HepG2 (cell line): ENCODE data around the gene MED22. TPM values are rescaled to one million over a fixed set of nuclear protein-coding genes. Genes with fewer than 3 reads are reported as not detected.
A peak's percentile ranks its signal among the peaks of the same experiment; 100 is the strongest.

ENCODE experiments used
- ETV5 ChIP-seq: IDR thresholded peaks from 2 replicates; pipeline ENCODE4 v1.6.1; 2018; ENCODE audit warnings: missing biosample characterization, missing genetic modification reagents, inconsistent platforms, borderline replicate concordance
- FIP1L1 ChIP-seq: fragments of 200-400 bp; formaldehyde crosslinking; IDR thresholded peaks from 2 replicates; pipeline ENCODE4 v1.6.1; 2018; ENCODE audit warnings: low read depth, mild to moderate bottlenecking, low read length, moderate library complexity, borderline replicate concordance; ENCODE audit not compliant: insufficient read depth
- HIVEP1 ChIP-seq: sonication (generic); formaldehyde crosslinking; IDR thresholded peaks from 2 replicates; pipeline ENCODE4 v1.4.0; 2020; ENCODE audit warnings: mild to moderate bottlenecking, missing genetic modification reagents
- PPARG ChIP-seq: conservative IDR thresholded peaks from 2 replicates; pipeline ENCODE4 v1.6.1; 2016; ENCODE audit warnings: missing biosample characterization, missing genetic modification reagents
- RARG ChIP-seq: sonication (generic); formaldehyde crosslinking; IDR thresholded peaks from 2 replicates; pipeline ENCODE4 v1.4.0; 2020; ENCODE audit warnings: low read depth, mild to moderate bottlenecking, missing genetic modification reagents
- RNF2 ChIP-seq: fragments of 450-650 bp; conservative IDR thresholded peaks from 2 replicates; pipeline ENCODE4 v1.6.1; 2016; ENCODE audit warnings: low read depth
- TBL1XR1 ChIP-seq: fragments of 150-350 bp; IDR thresholded peaks from 2 replicates; pipeline ENCODE4 v1.6.1; 2014; ENCODE audit warnings: borderline replicate concordance, low read length; ENCODE audit not compliant: partially characterized antibody
- ZFP90 ChIP-seq: sonication (generic); formaldehyde crosslinking; IDR thresholded peaks from 2 replicates; pipeline ENCODE4 v1.8.0; 2022; ENCODE audit warnings: missing genetic modification reagents, mild to moderate bottlenecking, inconsistent platforms, borderline replicate concordance
- ZNF12 ChIP-seq: sonication (generic); formaldehyde crosslinking; IDR thresholded peaks from 2 replicates; pipeline ENCODE4 v1.5.0; 2020; ENCODE audit warnings: missing genetic modification reagents
- ZNF224 ChIP-seq: sonication (generic); formaldehyde crosslinking; IDR thresholded peaks from 2 replicates; pipeline ENCODE4 v1.5.0; 2020; ENCODE audit warnings: mild to moderate bottlenecking, missing genetic modification reagents
- ZNF547 ChIP-seq: sonication (generic); formaldehyde crosslinking; IDR thresholded peaks from 2 replicates; pipeline ENCODE4 v1.5.1; 2020; ENCODE audit warnings: mild to moderate bottlenecking, missing genetic modification reagents
- ZNF563 ChIP-seq: sonication (generic); formaldehyde crosslinking; IDR thresholded peaks from 2 replicates; pipeline ENCODE4 v1.8.0; 2022; ENCODE audit warnings: mild to moderate bottlenecking, moderate library complexity, missing genetic modification reagents
- ZNF720 ChIP-seq: sonication (generic); formaldehyde crosslinking; IDR thresholded peaks from 2 replicates; pipeline ENCODE4 v1.4.0; 2020; ENCODE audit warnings: missing genetic modification reagents
- polyA plus RNA-seq, 8 experiments: library from polyadenylated mRNA; depleted of rRNA in 3 of 8; stranded (reverse) in 7 of 8; unstranded in 1 of 8; fragments of >200 nt; fragmentation: Illumina TruSeq in 4 of 8; extraction: Trizol in 4 of 8; gene quantifications; 2 replicates each; pipeline versions ENCODE4 v1.2.1 to v1.2.3, GENCODE V29; 2011 to 2016; ENCODE audit warnings: low read depth in 4 of 8, missing spikeins in 1 of 8, mixed read lengths in 1 of 8; ENCODE audit not compliant: insufficient read depth in 1 of 8
- total RNA-seq, 5 experiments: library from RNA; depleted of rRNA; stranded (reverse); fragments of >200 nt; fragmentation: Illumina TruSeq; extraction: Trizol; gene quantifications; 2 replicates each; pipeline ENCODE4 v1.2.3, GENCODE V29; 2016; ENCODE audit warnings: low read depth in 1 of 5
- TF ChIP-seq, protein P1 (sequence below): sonication (generic); formaldehyde crosslinking; IDR thresholded peaks from 2 replicates; pipeline ENCODE4 v1.4.0; 2020; ENCODE audit warnings: mild to moderate bottlenecking, missing genetic modification reagents
- TF ChIP-seq, protein P2 (sequence below): sonication (generic); formaldehyde crosslinking; IDR thresholded peaks from 2 replicates; pipeline ENCODE4 v1.4.0; 2020; ENCODE audit warnings: missing genetic modification reagents
- TF ChIP-seq, protein P3 (sequence below): sonication (generic); formaldehyde crosslinking; IDR thresholded peaks from 2 replicates; pipeline ENCODE4 v1.8.1; 2022; ENCODE audit warnings: low read depth, mild to moderate bottlenecking, missing genetic modification reagents
- TF ChIP-seq, protein P4 (sequence below): sonication (generic); formaldehyde crosslinking; IDR thresholded peaks from 2 replicates; pipeline ENCODE4 v1.4.0; 2020; ENCODE audit warnings: missing genetic modification reagents
- TF ChIP-seq, protein P5 (sequence below): IDR thresholded peaks from 2 replicates; pipeline ENCODE4 v1.6.1; 2016; ENCODE audit warnings: missing genetic modification reagents, missing compliant biosample characterization
- TF ChIP-seq, protein P6 (sequence below): sonication (generic); formaldehyde crosslinking; IDR thresholded peaks from 2 replicates; pipeline ENCODE4 v1.4.0; 2020; ENCODE audit warnings: missing genetic modification reagents
- TF ChIP-seq, protein P7 (sequence below): sonication (generic); IDR thresholded peaks from 2 replicates; pipeline ENCODE4 v1.6.1; 2016; ENCODE audit warnings: low read depth, borderline replicate concordance

Gene MED22
- total and polyA plus RNA-seq, 2 of the 13 experiments (the other 11 are each of a cell fraction or from before 2014, with no cell fraction given), result 15.8 to 22.1 TPM

DNA sequence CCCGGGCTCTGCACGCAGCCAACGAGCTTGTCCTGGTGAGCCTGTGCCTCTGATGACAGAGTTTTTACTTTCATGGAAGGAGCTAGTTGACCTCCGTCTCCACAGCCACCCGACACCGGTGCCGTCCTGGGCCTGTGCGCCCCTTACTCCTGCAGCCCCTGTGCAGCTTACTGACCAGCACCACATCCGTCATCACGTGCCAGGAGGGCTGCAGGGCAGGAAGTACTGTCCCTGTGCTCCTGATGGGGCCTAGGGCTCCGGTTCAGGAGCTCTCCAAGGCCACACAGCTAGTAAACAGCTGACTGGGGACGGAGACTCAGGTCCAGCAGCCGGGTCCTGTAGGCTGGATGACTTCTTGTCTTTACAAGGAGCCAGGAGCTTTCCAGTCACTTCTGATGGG lies 38.4 kb upstream of the MED22 start (continued):
- TF ChIP-seq, protein P1, sequence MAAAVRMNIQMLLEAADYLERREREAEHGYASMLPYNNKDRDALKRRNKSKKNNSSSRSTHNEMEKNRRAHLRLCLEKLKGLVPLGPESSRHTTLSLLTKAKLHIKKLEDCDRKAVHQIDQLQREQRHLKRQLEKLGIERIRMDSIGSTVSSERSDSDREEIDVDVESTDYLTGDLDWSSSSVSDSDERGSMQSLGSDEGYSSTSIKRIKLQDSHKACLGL (CRISPR knock-in tag), result no peak
- TF ChIP-seq ZNF720 (CRISPR knock-in tag), result no peak
- TF ChIP-seq FIP1L1, result no peak
- TF ChIP-seq TBL1XR1, result no peak
- no peak for TF ChIP-seq HIVEP1
- no peak for TF ChIP-seq RNF2
- TF ChIP-seq, protein P2, sequence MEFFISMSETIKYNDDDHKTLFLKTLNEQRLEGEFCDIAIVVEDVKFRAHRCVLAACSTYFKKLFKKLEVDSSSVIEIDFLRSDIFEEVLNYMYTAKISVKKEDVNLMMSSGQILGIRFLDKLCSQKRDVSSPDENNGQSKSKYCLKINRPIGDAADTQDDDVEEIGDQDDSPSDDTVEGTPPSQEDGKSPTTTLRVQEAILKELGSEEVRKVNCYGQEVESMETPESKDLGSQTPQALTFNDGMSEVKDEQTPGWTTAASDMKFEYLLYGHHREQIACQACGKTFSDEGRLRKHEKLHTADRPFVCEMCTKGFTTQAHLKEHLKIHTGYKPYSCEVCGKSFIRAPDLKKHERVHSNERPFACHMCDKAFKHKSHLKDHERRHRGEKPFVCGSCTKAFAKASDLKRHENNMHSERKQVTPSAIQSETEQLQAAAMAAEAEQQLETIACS (CRISPR knock-in tag), result 0 out of 2 replicates have a peak, but pooled peaks have one; percentile 25
- TF ChIP-seq, protein P3, sequence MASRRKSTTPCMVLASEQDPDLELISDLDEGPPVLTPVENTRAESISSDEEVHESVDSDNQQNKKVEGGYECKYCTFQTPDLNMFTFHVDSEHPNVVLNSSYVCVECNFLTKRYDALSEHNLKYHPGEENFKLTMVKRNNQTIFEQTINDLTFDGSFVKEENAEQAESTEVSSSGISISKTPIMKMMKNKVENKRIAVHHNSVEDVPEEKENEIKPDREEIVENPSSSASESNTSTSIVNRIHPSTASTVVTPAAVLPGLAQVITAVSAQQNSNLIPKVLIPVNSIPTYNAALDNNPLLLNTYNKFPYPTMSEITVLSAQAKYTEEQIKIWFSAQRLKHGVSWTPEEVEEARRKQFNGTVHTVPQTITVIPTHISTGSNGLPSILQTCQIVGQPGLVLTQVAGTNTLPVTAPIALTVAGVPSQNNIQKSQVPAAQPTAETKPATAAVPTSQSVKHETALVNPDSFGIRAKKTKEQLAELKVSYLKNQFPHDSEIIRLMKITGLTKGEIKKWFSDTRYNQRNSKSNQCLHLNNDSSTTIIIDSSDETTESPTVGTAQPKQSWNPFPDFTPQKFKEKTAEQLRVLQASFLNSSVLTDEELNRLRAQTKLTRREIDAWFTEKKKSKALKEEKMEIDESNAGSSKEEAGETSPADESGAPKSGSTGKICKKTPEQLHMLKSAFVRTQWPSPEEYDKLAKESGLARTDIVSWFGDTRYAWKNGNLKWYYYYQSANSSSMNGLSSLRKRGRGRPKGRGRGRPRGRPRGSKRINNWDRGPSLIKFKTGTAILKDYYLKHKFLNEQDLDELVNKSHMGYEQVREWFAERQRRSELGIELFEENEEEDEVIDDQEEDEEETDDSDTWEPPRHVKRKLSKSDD, result no peak
- no peak for TF ChIP-seq ZNF12 (CRISPR knock-in tag)
- no peak for TF ChIP-seq ZNF224
- no peak for TF ChIP-seq RARG (CRISPR knock-in tag)
- peak; percentile 79 for TF ChIP-seq ETV5 (CRISPR knock-in tag)
- TF ChIP-seq, protein P4, sequence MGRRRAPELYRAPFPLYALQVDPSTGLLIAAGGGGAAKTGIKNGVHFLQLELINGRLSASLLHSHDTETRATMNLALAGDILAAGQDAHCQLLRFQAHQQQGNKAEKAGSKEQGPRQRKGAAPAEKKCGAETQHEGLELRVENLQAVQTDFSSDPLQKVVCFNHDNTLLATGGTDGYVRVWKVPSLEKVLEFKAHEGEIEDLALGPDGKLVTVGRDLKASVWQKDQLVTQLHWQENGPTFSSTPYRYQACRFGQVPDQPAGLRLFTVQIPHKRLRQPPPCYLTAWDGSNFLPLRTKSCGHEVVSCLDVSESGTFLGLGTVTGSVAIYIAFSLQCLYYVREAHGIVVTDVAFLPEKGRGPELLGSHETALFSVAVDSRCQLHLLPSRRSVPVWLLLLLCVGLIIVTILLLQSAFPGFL (CRISPR knock-in tag), result no peak
- TF ChIP-seq ZFP90 (CRISPR knock-in tag), result peak; percentile 76; the same call in 1 of the 2 replicates
- peak; percentile 61; the same call in 1 of the 2 replicates for TF ChIP-seq ZNF563 (CRISPR knock-in tag)
- TF ChIP-seq, protein P5, sequence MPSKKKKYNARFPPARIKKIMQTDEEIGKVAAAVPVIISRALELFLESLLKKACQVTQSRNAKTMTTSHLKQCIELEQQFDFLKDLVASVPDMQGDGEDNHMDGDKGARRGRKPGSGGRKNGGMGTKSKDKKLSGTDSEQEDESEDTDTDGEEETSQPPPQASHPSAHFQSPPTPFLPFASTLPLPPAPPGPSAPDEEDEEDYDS (CRISPR knock-in tag), result no peak
- no peak for TF ChIP-seq PPARG (CRISPR knock-in tag)
- no peak for TF ChIP-seq ZNF547 (CRISPR knock-in tag)
- TF ChIP-seq, protein P6, sequence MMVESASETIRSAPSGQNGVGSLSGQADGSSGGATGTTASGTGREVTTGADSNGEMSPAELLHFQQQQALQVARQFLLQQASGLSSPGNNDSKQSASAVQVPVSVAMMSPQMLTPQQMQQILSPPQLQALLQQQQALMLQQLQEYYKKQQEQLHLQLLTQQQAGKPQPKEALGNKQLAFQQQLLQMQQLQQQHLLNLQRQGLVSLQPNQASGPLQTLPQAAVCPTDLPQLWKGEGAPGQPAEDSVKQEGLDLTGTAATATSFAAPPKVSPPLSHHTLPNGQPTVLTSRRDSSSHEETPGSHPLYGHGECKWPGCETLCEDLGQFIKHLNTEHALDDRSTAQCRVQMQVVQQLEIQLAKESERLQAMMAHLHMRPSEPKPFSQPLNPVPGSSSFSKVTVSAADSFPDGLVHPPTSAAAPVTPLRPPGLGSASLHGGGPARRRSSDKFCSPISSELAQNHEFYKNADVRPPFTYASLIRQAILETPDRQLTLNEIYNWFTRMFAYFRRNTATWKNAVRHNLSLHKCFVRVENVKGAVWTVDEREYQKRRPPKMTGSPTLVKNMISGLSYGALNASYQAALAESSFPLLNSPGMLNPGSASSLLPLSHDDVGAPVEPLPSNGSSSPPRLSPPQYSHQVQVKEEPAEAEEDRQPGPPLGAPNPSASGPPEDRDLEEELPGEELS, result 0 out of 2 replicates have a peak, but pooled peaks have one; percentile 54
- TF ChIP-seq, protein P7, sequence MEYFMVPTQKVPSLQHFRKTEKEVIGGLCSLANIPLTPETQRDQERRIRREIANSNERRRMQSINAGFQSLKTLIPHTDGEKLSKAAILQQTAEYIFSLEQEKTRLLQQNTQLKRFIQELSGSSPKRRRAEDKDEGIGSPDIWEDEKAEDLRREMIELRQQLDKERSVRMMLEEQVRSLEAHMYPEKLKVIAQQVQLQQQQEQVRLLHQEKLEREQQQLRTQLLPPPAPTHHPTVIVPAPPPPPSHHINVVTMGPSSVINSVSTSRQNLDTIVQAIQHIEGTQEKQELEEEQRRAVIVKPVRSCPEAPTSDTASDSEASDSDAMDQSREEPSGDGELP, result peak; percentile 96
